A673 (cell line): ENCODE data around the gene R3HDM1. TPM values are rescaled to one million over a fixed set of nuclear protein-coding genes. Genes with fewer than 3 reads are reported as not detected.
A peak's percentile ranks its signal among the peaks of the same experiment; 100 is the strongest.

ENCODE experiments used
- BruUV-seq: library from RNA; stranded (reverse); fragments of 400-500 nt; replicated peaks from 2 replicates; lab custom pipeline; 2021; lab: Mats Ljungman, UMichigan
- CTCF ChIA-PET: fragments of 300-600 bp; sonication (Branson Sonifier 250); formaldehyde crosslinking; loops from one replicate; lab custom pipeline; 2022; ENCODE audit warnings: antibody characterized with exemption; lab: Charles Lee
- POLR2A ChIA-PET: fragments of 300-600 bp; sonication (Branson Sonifier 250); formaldehyde crosslinking; loops from one replicate; lab custom pipeline; 2022; ENCODE audit warnings: antibody characterized with exemption; ENCODE audit not compliant: low non-redundant PET; lab: Charles Lee
- DNase-seq: peaks from one replicate; pipeline ENCODE4 v3.0.0-alpha.2; 2015; ENCODE audit warnings: low spot score
- H3K27ac ChIP-seq: fragments of 200-600 bp; sonication (generic); 2 replicates; pipeline ENCODE4 v1.5.1; 2016; ENCODE audit warnings: mixed run types, low read depth, mild to moderate bottlenecking, mixed read lengths, antibody characterized with exemption, low read length; ENCODE audit not compliant: poor library complexity, severe bottlenecking
- H3K27me3 ChIP-seq: fragments of 200-600 bp; sonication (generic); replicated peaks from 2 replicates; pipeline ENCODE4 v1.6.1; 2017; ENCODE audit warnings: mixed run types, low read depth, mild to moderate bottlenecking, mixed read lengths, antibody characterized with exemption, low read length; ENCODE audit not compliant: insufficient read depth, poor library complexity
- H3K36me3 ChIP-seq: fragments of 200-600 bp; sonication (generic); 2 replicates; pipeline ENCODE4 v1.6.1; 2016; ENCODE audit warnings: mixed run types, mild to moderate bottlenecking, mixed read lengths, antibody characterized with exemption, low read length; ENCODE audit not compliant: insufficient read depth, poor library complexity, severe bottlenecking
- H3K4me1 ChIP-seq: fragments of 200-600 bp; sonication (generic); 2 replicates; pipeline ENCODE4 v1.6.1; 2017; ENCODE audit warnings: mixed run types, mild to moderate bottlenecking, mixed read lengths, antibody characterized with exemption, low read length; ENCODE audit not compliant: insufficient read depth, poor library complexity, severe bottlenecking
- H3K4me3 ChIP-seq: fragments of 200-600 bp; sonication (generic); 2 replicates; pipeline ENCODE4 v1.5.1; 2016; ENCODE audit warnings: low read depth, mixed run types, mild to moderate bottlenecking, mixed read lengths, low read length; ENCODE audit not compliant: poor library complexity, severe bottlenecking
- H3K9me3 ChIP-seq: fragments of 200-600 bp; sonication (generic); 2 replicates; pipeline ENCODE4 v1.6.1; 2016; ENCODE audit warnings: mixed run types, low read depth, mild to moderate bottlenecking, mixed read lengths, antibody characterized with exemption, low read length; ENCODE audit not compliant: poor library complexity, severe bottlenecking
- EZH2 ChIP-seq: fragments of 200-600 bp; sonication (generic); IDR thresholded peaks from 2 replicates; pipeline ENCODE4 v1.6.1; 2017; ENCODE audit warnings: borderline replicate concordance, low read depth, mild to moderate bottlenecking, mixed read lengths, antibody characterized with exemption, low read length; ENCODE audit not compliant: poor library complexity, severe bottlenecking
- intact Hi-C: fragments of 100-400 bp; cut with micrococcal nuclease; formaldehyde crosslinking; loops from one replicate; pipeline ENCODE4 v1.10.0; 2022; ENCODE audit not compliant: unreplicated experiment
- total RNA-seq: library from RNA; stranded (reverse); gene quantifications from 2 replicates; pipeline ENCODE4 v1.2.3, GENCODE V29; 2021
- TF ChIP-seq, protein P1 (sequence below): fragments of 300-800, 200-600 bp; sonication (generic); conservative IDR thresholded peaks from 2 replicates; pipeline ENCODE4 v1.5.1; 2017; ENCODE audit warnings: low read depth, mild to moderate bottlenecking, antibody characterized with exemption, low read length, moderate library complexity, mixed read lengths

Gene R3HDM1
- total RNA-seq, 1 experiment from 2014 or later: 65.4 TPM

- CTCF ChIA-PET: no interaction called here
- POLR2A ChIA-PET: no interaction called here
- BruUV-seq: no TSS peak
Measured at GRCh38 chr2:135694711-135695110, 163.4 kb downstream of the R3HDM1 start.

DNA sequence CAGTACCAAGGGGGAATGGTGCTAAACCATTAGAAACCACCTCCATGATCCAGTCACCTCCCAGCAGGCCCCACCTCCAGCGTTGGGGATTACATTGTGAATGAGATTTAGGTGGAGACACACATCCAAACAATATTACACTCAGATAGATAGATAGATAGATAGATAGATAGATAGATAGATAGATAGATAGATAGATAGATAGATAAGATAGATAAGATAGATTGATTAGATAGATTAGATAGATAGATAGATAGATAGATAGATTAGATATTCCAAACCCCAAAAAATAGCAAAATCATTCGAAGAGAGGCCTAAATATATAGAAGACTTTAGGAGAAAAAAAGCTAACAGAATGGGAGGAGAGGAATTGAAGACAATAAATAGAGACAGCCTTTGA is 167.6 kb downstream of the R3HDM1 start:
- BruUV-seq: no TSS peak
- intact Hi-C loops: no loop called here
- ChIA-PET POLR2A (no interaction called here), CTCF (interaction anchor here (0.6 kb wide), 1 partner anchor 14 kb away, joined by 5 read pairs; no protein-coding TSS in a partner anchor)
- Histone ChIP-seq H3K27me3 (no peaks in the 10 kb centered on the region), H3K9me3 (no peaks in the 10 kb centered on the region), H3K36me3 (peaks cover 6% of the 10 kb centered on the region), H3K4me3 (no peak overlapping the region), H3K4me1 (no peaks in the 10 kb centered on the region), H3K27ac (no peak overlapping the region)
- TF ChIP-seq, protein P1, sequence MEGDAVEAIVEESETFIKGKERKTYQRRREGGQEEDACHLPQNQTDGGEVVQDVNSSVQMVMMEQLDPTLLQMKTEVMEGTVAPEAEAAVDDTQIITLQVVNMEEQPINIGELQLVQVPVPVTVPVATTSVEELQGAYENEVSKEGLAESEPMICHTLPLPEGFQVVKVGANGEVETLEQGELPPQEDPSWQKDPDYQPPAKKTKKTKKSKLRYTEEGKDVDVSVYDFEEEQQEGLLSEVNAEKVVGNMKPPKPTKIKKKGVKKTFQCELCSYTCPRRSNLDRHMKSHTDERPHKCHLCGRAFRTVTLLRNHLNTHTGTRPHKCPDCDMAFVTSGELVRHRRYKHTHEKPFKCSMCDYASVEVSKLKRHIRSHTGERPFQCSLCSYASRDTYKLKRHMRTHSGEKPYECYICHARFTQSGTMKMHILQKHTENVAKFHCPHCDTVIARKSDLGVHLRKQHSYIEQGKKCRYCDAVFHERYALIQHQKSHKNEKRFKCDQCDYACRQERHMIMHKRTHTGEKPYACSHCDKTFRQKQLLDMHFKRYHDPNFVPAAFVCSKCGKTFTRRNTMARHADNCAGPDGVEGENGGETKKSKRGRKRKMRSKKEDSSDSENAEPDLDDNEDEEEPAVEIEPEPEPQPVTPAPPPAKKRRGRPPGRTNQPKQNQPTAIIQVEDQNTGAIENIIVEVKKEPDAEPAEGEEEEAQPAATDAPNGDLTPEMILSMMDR: no peak
- TF ChIP-seq EZH2: no peak
- DNase-seq: no peak

More at GRCh38 chr2:135694711-135695110, 163.4 kb downstream of the R3HDM1 start:
- peak; percentile 11 for DNase-seq
- no peak overlapping the region for H3K27ac ChIP-seq
- no peaks in the 10 kb centered on the region for H3K4me1 ChIP-seq
- peaks cover 6% of the 10 kb centered on the region for H3K36me3 ChIP-seq
- H3K9me3 ChIP-seq: no peaks in the 10 kb centered on the region
- TF ChIP-seq, protein P1: no peak
- no peak for TF ChIP-seq EZH2
- no peak overlapping the region for H3K4me3 ChIP-seq
- H3K27me3 ChIP-seq: no peaks in the 10 kb centered on the region
- intact Hi-C loops: no loop called here

DNA sequence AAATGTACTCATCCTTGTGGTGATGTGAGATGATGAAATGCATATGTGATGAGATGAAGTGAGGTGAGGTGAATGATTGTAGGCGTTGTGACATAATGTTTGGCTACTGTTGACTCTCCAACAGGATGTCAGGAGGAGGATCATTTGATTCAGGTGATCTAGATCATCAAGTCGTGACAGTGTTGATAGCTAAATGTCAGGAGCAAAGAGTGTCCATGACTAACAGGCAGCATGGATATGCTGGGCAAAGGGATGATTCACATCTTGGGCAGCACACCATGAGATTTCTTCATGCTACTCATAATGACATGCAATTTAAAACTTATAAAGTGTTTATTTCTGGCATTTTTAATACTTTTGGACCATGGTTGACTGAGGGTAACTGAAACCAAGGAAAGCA is 170.2 kb downstream of the R3HDM1 start:
- no peaks in the 10 kb centered on the region for H3K4me1 ChIP-seq
- intact Hi-C loops: no loop called here
- no peak overlapping the region for H3K4me3 ChIP-seq
- no peaks in the 10 kb centered on the region for H3K36me3 ChIP-seq
- no peak overlapping the region for H3K27ac ChIP-seq
- ChIA-PET CTCF (no interaction called here), POLR2A (no interaction called here)
- no TSS peak for BruUV-seq
- DNase-seq: no peak
- H3K27me3 ChIP-seq: no peaks in the 10 kb centered on the region
- no peaks in the 10 kb centered on the region for H3K9me3 ChIP-seq
- TF ChIP-seq, protein P1: no peak
- no peak for TF ChIP-seq EZH2
